H1 (cell line): Measurements from ENCODE around the gene DHX58. TPM values are rescaled to one million over a fixed set of nuclear protein-coding genes. Genes with fewer than 3 reads are reported as not detected.

Experiments used
- CTCF ChIA-PET: fragments of 300-600 bp; sonication (Branson Sonifier 250); formaldehyde crosslinking; loops from one replicate; lab custom pipeline; 2021; ENCODE audit not compliant: partially characterized antibody; lab: Charles Lee
- POLR2A ChIA-PET: fragments of 300-600 bp; sonication (Branson Sonifier 250); formaldehyde crosslinking; loops from one replicate; lab custom pipeline; 2021; ENCODE audit warnings: inconsistent platforms; ENCODE audit not compliant: partially characterized antibody; lab: Charles Lee
- DNase-seq, 2 experiments: peaks; one replicate each; pipeline versions ENCODE4 v3.0.0 to v3.0.0-alpha.2; 2010 to 2022; ENCODE audit warnings: low spot score in 2 of 2, low read depth in 1 of 2, mixed read lengths in 1 of 2
- FAIRE-seq: peaks from 2 replicates; lab custom pipeline; 2011; peaks lifted over from hg19 to GRCh38; lab: Jason Lieb, UNC
- H2AFZ ChIP-seq: 2 replicates; pipeline ENCODE4 v1.8.1; 2012; ENCODE audit warnings: low read length, inconsistent platforms
- H2AK5ac ChIP-seq: 2 replicates; pipeline ENCODE4 v1.6.1; 2013; ENCODE audit warnings: low read depth, low read length
- H2BK120ac ChIP-seq: replicated peaks from 2 replicates; pipeline ENCODE3; 2013; ENCODE audit warnings: low read depth, low read length, inconsistent platforms
- H2BK12ac ChIP-seq: 2 replicates; pipeline ENCODE4 v1.6.1; 2013; ENCODE audit warnings: low read depth, low read length
- H2BK15ac ChIP-seq: 2 replicates; pipeline ENCODE4 v1.6.1; 2013; ENCODE audit warnings: low read length
- H2BK20ac ChIP-seq: 2 replicates; pipeline ENCODE4 v1.6.1; 2013; ENCODE audit warnings: low read length
- H2BK5ac ChIP-seq: 2 replicates; pipeline ENCODE4 v1.6.1; 2013; ENCODE audit warnings: low read depth, low read length
- H3K14ac ChIP-seq: 2 replicates; pipeline ENCODE4 v1.6.1; 2013; ENCODE audit warnings: inconsistent platforms; ENCODE audit not compliant: insufficient read length
- H3K18ac ChIP-seq: 2 replicates; pipeline ENCODE4 v1.6.1; 2013; ENCODE audit warnings: low read length; ENCODE audit errors: extremely low read depth
- H3K23ac ChIP-seq: 2 replicates; pipeline ENCODE4 v1.6.1; 2013; ENCODE audit warnings: inconsistent platforms; ENCODE audit not compliant: insufficient read length
- H3K23me2 ChIP-seq: 2 replicates; pipeline ENCODE4 v1.6.1; 2013; ENCODE audit warnings: low read depth, low read length
- H3K27ac ChIP-seq: 2 replicates; pipeline ENCODE4 v1.6.1; 2011; ENCODE audit warnings: low read depth, low read length, inconsistent platforms
- H3K27me3 ChIP-seq, 4 experiments: replicated peaks in 1 of 4; 1 replicate in 1 of 4; 2 replicates in 3 of 4; pipeline versions ENCODE4 v1.6.1 to v1.8.1; 2011 to 2013; ENCODE audit warnings: low read length in 3 of 4, mild to moderate bottlenecking in 3 of 4, inconsistent platforms in 2 of 4, mixed read lengths in 2 of 4, moderate library complexity in 1 of 4; ENCODE audit not compliant: control insufficient read depth in 3 of 4, insufficient read depth in 3 of 4; ENCODE audit errors: extremely low read depth in 1 of 4
- H3K36me3 ChIP-seq, 4 experiments: 2 replicates each; pipeline versions ENCODE4 v1.6.1 to v1.8.1; 2011 to 2013; ENCODE audit warnings: mild to moderate bottlenecking in 4 of 4, low read length in 3 of 4, moderate library complexity in 2 of 4, control low read depth in 1 of 4, inconsistent platforms in 1 of 4; ENCODE audit not compliant: insufficient read depth in 4 of 4, control insufficient read depth in 2 of 4
- H3K4ac ChIP-seq: replicated peaks from 2 replicates; pipeline ENCODE3; 2013; ENCODE audit warnings: low read length, low read depth, mixed read lengths, inconsistent platforms; ENCODE audit not compliant: insufficient read length
- H3K4me1 ChIP-seq, 4 experiments: replicated peaks in 1 of 4; 1 replicate in 1 of 4; 2 replicates in 3 of 4; pipeline versions ENCODE4 v1.6.1 to v1.8.1; 2011 to 2013; ENCODE audit warnings: low read length in 3 of 4, inconsistent platforms in 2 of 4, mixed read lengths in 1 of 4; ENCODE audit not compliant: insufficient read depth in 4 of 4, control insufficient read depth in 3 of 4
- H3K4me2 ChIP-seq, 2 experiments: 2 replicates each; pipeline versions ENCODE4 v1.6.1 to v1.8.1; 2011 to 2013; ENCODE audit warnings: low read depth in 2 of 2, low read length in 2 of 2, control low read depth in 1 of 2, inconsistent platforms in 1 of 2, mild to moderate bottlenecking in 1 of 2; ENCODE audit not compliant: insufficient read depth in 1 of 2
- H3K4me3 ChIP-seq, 4 experiments: fragments of 200-600, 300-600 bp in 1 of 4; sonication (generic), shearing (Covaris generic), sonication (Bioruptor Twin) in 1 of 4; 2 replicates each; pipeline versions ENCODE4 v1.5.1 to v1.8.1; 2011 to 2016; ENCODE audit warnings: low read length in 4 of 4, low read depth in 3 of 4, control low read depth in 2 of 4, inconsistent platforms in 2 of 4, mild to moderate bottlenecking in 2 of 4, mixed read lengths in 1 of 4, moderate library complexity in 1 of 4; ENCODE audit not compliant: insufficient read depth in 2 of 4; ENCODE audit errors: extremely low read depth in 1 of 4
- H3K56ac ChIP-seq: replicated peaks from 2 replicates; pipeline ENCODE3; 2013; ENCODE audit warnings: low read depth, mild to moderate bottlenecking, mixed read lengths, low read length, inconsistent platforms; ENCODE audit not compliant: insufficient read length
- H3K79me1 ChIP-seq: 2 replicates; pipeline ENCODE4 v1.6.1; 2013; ENCODE audit warnings: low read depth, low read length, control low read depth
- H3K79me2 ChIP-seq, 2 experiments: 2 replicates each; pipeline versions ENCODE4 v1.6.1 to v1.8.1; 2012 to 2013; ENCODE audit warnings: low read length in 2 of 2, mild to moderate bottlenecking in 2 of 2, inconsistent platforms in 1 of 2; ENCODE audit not compliant: insufficient read depth in 2 of 2, control insufficient read depth in 1 of 2
- H3K9ac ChIP-seq, 4 experiments: replicated peaks in 1 of 4; 1 replicate in 1 of 4; 2 replicates in 3 of 4; pipeline versions ENCODE4 v1.6.1 to v1.8.1; 2011 to 2013; ENCODE audit warnings: low read depth in 3 of 4, low read length in 3 of 4, control low read depth in 2 of 4, mild to moderate bottlenecking in 2 of 4, moderate library complexity in 2 of 4, inconsistent platforms in 1 of 4; ENCODE audit errors: extremely low read depth in 1 of 4
- H3K9me3 ChIP-seq, 2 experiments: 2 replicates each; pipeline versions ENCODE4 v1.6.1 to v1.8.1; 2012 to 2013; ENCODE audit warnings: mild to moderate bottlenecking in 2 of 2, moderate library complexity in 2 of 2, control low read depth in 1 of 2, inconsistent platforms in 1 of 2, low read depth in 1 of 2, low read length in 1 of 2, mixed read lengths in 1 of 2; ENCODE audit not compliant: insufficient read depth in 2 of 2
- H4K20me1 ChIP-seq, 2 experiments: replicated peaks in 1 of 2; 2 replicates each; pipeline versions ENCODE3 to v1.8.1; 2011 to 2013; ENCODE audit warnings: inconsistent platforms in 2 of 2, low read length in 2 of 2, mild to moderate bottlenecking in 1 of 2; ENCODE audit not compliant: insufficient read depth in 2 of 2, control insufficient read depth in 1 of 2
- H4K5ac ChIP-seq: 2 replicates; pipeline ENCODE4 v1.6.1; 2013; ENCODE audit warnings: low read length, low read depth, mixed read lengths, inconsistent platforms; ENCODE audit not compliant: insufficient read length
- H4K8ac ChIP-seq: 2 replicates; pipeline ENCODE4 v1.8.0; 2013; ENCODE audit warnings: mild to moderate bottlenecking, moderate library complexity, low read length, inconsistent platforms; ENCODE audit not compliant: insufficient read depth; ENCODE audit errors: extremely low read depth
- H4K91ac ChIP-seq: replicated peaks from 2 replicates; pipeline ENCODE3; 2013; ENCODE audit warnings: low read length, mixed read lengths, inconsistent platforms; ENCODE audit not compliant: insufficient read length
- EP300 ChIP-seq, 2 experiments: IDR thresholded peaks; 1 replicate in 1 of 2; 2 replicates in 1 of 2; pipeline ENCODE4 v1.6.1; 2011 to 2012; ENCODE audit warnings: low read depth in 2 of 2, low read length in 2 of 2, mild to moderate bottlenecking in 2 of 2, borderline replicate concordance in 1 of 2, inconsistent platforms in 1 of 2, moderate library complexity in 1 of 2
- NANOG ChIP-seq: IDR thresholded peaks from 2 replicates; pipeline ENCODE4 v1.6.1; 2011; ENCODE audit warnings: low read length, low read depth, mild to moderate bottlenecking, inconsistent platforms; ENCODE audit not compliant: insufficient read depth, poor library complexity, severe bottlenecking
- PHF8 ChIP-seq: fragments of 200-600 bp; sonication (generic); conservative IDR thresholded peaks from 2 replicates; pipeline ENCODE4 v1.7.1; 2012; ENCODE audit warnings: low read depth, mild to moderate bottlenecking, inconsistent platforms, low read length, moderate library complexity
- SIN3A ChIP-seq, 2 experiments: IDR thresholded peaks in 1 of 2; conservative IDR thresholded peaks in 1 of 2; 2 replicates each; pipeline ENCODE4 v1.6.1; 2011 to 2012; ENCODE audit warnings: low read length in 2 of 2, improper control_type of control experiment in 1 of 2, low read depth in 1 of 2, mild to moderate bottlenecking in 1 of 2
- USF2 ChIP-seq: IDR thresholded peaks from 2 replicates; pipeline ENCODE4 v1.6.1; 2011; ENCODE audit warnings: low read length, improper control_type of control experiment
- WGBS, 2 experiments: shearing (Covaris generic) in 1 of 2; methylation state at CpG; one replicate each; pipeline versions ENCODE4 v1.1.6 to v1.1.7; 2013 to 2015; ENCODE audit warnings: low lambda C conversion rate in 2 of 2, mixed read lengths in 2 of 2, inconsistent platforms in 1 of 2, low coverage in 1 of 2, missing lambda C conversion rate in 1 of 2; ENCODE audit not compliant: insufficient replicate concordance in 2 of 2, insufficient coverage in 1 of 2, insufficient read length in 1 of 2; ENCODE audit errors: extremely low coverage in 1 of 2, missing lambda C conversion rate in 1 of 2; 5-methylcytosine and 5-hydroxymethylcytosine counted together
- polyA plus RNA-seq, 7 experiments: library from polyadenylated mRNA; depleted of rRNA in 3 of 7; stranded (reverse) in 5 of 7; unstranded in 2 of 7; fragments of >200 nt in 5 of 7; fragments of 200-250 nt in 2 of 7; gene quantifications; 1 replicate in 5 of 7; 2 replicates in 1 of 7; 4 replicates in 1 of 7; pipeline versions ENCODE4 v1.2.1 to v1.2.3, GENCODE V29; 2011 to 2013; ENCODE audit warnings: missing spikeins in 2 of 7, mixed read lengths in 2 of 7
- total RNA-seq: library from RNA; stranded (reverse); fragmentation: NEBNext Ultra II Directional; extraction: Animal tissue kit (Norgen Biotek cat#: 25700); gene quantifications from 2 replicates; pipeline ENCODE4 v1.2.1, GENCODE V29; 2021

DHX58 gene
- total and polyA plus RNA-seq, 2 of the 8 experiments (the other 6 are each of a cell fraction or from before 2014, with no cell fraction given) = 5.6 to 9.9 TPM

- Histone ChIP-seq H3K79me1 (no peaks in the 10 kb centered on the region), H3K9ac (no peak overlapping the region), H3K4me2 (no peak overlapping the region), H2BK20ac (no peak overlapping the region)
- TF ChIP-seq NANOG (no peak), PHF8 (no peak), USF2 (no peak), EP300 (IDR thresholded peaks at IDR 0.05; ENCODE audit: borderline replicate concordance in 1 of 2, low read depth in 2 of 2, low read length in 2 of 2) (no peak), SIN3A (conservative IDR thresholded peaks at IDR 0.05 in 1 of 2, IDR thresholded peaks at IDR 0.05 in 1 of 2; ENCODE audit: low read depth in 1 of 2, low read length in 2 of 2) (no peak)
- TF ChIP-seq, all 59 proteins: peak for 0
- Histone ChIP-seq H4K5ac (no peak overlapping the region), H3K79me2 (no peaks in the 10 kb centered on the region), H4K91ac (no peak overlapping the region), H3K9me3 (no peaks in the 10 kb centered on the region), H3K23ac (no peak overlapping the region), H3K18ac (no peak overlapping the region), H3K4me1 (peaks cover 0 to 11% (median 9%) of the 10 kb centered on the region in 4 experiments; a peak in 6 of 7 replicates), H3K14ac (no peak overlapping the region), H3K23me2 (peaks cover 2% of the 10 kb centered on the region; the same call in 1 of the 2 replicates), H2BK120ac (no peak overlapping the region), H2BK12ac (no peak overlapping the region), H3K4ac (no peak overlapping the region), H4K8ac (no peak overlapping the region), H3K4me3 (no peak overlapping the region), H3K56ac (no peak overlapping the region), H4K20me1 (no peaks in the 10 kb centered on the region), H2BK5ac (no peak overlapping the region), H2AFZ (no peak overlapping the region), H2AK5ac (no peak overlapping the region), H3K27ac (no peak overlapping the region), H2BK15ac (no peak overlapping the region), H3K36me3 (no peaks in the 10 kb centered on the region), H3K27me3 (no peaks in the 10 kb centered on the region)
- POLR2A ChIA-PET = interaction anchor here (0.7 to 2.2 kb wide), 4 partner anchors 12 to 79 kb away, joined by 3 to 9 read pairs (median 4); no protein-coding TSS in a partner anchor
- CTCF ChIA-PET = interaction anchor here (0.6 to 39.4 kb wide), 7 partner anchors 12 to 425 kb away, joined by 3 to 1084 read pairs (median 67); partner anchors contain the start of genes DHX58, DNAJC7, HSPB9 and KAT2A
- DNase-seq = no peak
- no peak for FAIRE-seq
- WGBS, 2 experiments = 87% methylated on average over 3 of the region's 3 CpGs; no CpG with 5 or more reads in 1 of the 2 experiments
These were observed 8.2 kb downstream of the DHX58 start for GRCh38 chr17:42104264-42104663.
